ENCODE measurements around the gene POLRMT.
A peak's percentile ranks its signal among the peaks of the same experiment; 100 is the strongest.

The POLRMT gene

GRCh38 chr19:634975-635652, 1.8 kb upstream of the POLRMT start:
- no peak for ATAC-seq
- TF ChIP-seq, protein P1, sequence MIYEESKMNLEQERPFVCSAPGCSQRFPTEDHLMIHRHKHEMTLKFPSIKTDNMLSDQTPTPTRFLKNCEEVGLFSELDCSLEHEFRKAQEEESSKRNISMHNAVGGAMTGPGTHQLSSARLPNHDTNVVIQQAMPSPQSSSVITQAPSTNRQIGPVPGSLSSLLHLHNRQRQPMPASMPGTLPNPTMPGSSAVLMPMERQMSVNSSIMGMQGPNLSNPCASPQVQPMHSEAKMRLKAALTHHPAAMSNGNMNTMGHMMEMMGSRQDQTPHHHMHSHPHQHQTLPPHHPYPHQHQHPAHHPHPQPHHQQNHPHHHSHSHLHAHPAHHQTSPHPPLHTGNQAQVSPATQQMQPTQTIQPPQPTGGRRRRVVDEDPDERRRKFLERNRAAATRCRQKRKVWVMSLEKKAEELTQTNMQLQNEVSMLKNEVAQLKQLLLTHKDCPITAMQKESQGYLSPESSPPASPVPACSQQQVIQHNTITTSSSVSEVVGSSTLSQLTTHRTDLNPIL (CRISPR knock-in tag; IDR thresholded peaks at IDR 0.05; ENCODE audit: low read depth): no peak
- no peak for TF ChIP-seq BACH2 (CRISPR knock-in tag; IDR thresholded peaks at IDR 0.05; ENCODE audit: borderline replicate concordance)
- TF ChIP-seq, protein P2, sequence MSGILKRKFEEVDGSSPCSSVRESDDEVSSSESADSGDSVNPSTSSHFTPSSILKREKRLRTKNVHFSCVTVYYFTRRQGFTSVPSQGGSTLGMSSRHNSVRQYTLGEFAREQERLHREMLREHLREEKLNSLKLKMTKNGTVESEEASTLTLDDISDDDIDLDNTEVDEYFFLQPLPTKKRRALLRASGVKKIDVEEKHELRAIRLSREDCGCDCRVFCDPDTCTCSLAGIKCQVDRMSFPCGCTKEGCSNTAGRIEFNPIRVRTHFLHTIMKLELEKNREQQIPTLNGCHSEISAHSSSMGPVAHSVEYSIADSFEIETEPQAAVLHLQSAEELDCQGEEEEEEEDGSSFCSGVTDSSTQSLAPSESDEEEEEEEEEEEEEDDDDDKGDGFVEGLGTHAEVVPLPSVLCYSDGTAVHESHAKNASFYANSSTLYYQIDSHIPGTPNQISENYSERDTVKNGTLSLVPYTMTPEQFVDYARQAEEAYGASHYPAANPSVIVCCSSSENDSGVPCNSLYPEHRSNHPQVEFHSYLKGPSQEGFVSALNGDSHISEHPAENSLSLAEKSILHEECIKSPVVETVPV (CRISPR knock-in tag; IDR thresholded peaks at IDR 0.05): no peak
- TF ChIP-seq ARNTL (CRISPR knock-in tag; IDR thresholded peaks at IDR 0.05; ENCODE audit: borderline replicate concordance, low read depth): no peak
- no peak for TF ChIP-seq ZNF565 (CRISPR knock-in tag; conservative IDR thresholded peaks at IDR 0.05; ENCODE audit: low read depth)
- TF ChIP-seq CSDC2 (CRISPR knock-in tag; IDR thresholded peaks at IDR 0.05): no peak
- TF ChIP-seq PPARA (CRISPR knock-in tag; IDR thresholded peaks at IDR 0.05; ENCODE audit: borderline replicate concordance): no peak
- no peak for TF ChIP-seq GLIS3 (CRISPR knock-in tag; IDR thresholded peaks at IDR 0.05)
- TF ChIP-seq OSR1 (CRISPR knock-in tag; IDR thresholded peaks at IDR 0.05): no peak
- TF ChIP-seq ZC3H10 (CRISPR knock-in tag; IDR thresholded peaks at IDR 0.05): no peak
- TF ChIP-seq, protein P3, sequence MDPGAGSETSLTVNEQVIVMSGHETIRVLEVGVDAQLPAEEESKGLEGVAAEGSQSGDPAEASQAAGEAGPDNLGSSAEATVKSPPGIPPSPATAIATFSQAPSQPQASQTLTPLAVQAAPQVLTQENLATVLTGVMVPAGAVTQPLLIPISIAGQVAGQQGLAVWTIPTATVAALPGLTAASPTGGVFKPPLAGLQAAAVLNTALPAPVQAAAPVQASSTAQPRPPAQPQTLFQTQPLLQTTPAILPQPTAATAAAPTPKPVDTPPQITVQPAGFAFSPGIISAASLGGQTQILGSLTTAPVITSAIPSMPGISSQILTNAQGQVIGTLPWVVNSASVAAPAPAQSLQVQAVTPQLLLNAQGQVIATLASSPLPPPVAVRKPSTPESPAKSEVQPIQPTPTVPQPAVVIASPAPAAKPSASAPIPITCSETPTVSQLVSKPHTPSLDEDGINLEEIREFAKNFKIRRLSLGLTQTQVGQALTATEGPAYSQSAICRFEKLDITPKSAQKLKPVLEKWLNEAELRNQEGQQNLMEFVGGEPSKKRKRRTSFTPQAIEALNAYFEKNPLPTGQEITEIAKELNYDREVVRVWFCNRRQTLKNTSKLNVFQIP (CRISPR knock-in tag; IDR thresholded peaks at IDR 0.05; ENCODE audit: borderline replicate concordance, low read depth): no peak
- TF ChIP-seq RARB (CRISPR knock-in tag; IDR thresholded peaks at IDR 0.05): no peak
- TF ChIP-seq, protein P4, sequence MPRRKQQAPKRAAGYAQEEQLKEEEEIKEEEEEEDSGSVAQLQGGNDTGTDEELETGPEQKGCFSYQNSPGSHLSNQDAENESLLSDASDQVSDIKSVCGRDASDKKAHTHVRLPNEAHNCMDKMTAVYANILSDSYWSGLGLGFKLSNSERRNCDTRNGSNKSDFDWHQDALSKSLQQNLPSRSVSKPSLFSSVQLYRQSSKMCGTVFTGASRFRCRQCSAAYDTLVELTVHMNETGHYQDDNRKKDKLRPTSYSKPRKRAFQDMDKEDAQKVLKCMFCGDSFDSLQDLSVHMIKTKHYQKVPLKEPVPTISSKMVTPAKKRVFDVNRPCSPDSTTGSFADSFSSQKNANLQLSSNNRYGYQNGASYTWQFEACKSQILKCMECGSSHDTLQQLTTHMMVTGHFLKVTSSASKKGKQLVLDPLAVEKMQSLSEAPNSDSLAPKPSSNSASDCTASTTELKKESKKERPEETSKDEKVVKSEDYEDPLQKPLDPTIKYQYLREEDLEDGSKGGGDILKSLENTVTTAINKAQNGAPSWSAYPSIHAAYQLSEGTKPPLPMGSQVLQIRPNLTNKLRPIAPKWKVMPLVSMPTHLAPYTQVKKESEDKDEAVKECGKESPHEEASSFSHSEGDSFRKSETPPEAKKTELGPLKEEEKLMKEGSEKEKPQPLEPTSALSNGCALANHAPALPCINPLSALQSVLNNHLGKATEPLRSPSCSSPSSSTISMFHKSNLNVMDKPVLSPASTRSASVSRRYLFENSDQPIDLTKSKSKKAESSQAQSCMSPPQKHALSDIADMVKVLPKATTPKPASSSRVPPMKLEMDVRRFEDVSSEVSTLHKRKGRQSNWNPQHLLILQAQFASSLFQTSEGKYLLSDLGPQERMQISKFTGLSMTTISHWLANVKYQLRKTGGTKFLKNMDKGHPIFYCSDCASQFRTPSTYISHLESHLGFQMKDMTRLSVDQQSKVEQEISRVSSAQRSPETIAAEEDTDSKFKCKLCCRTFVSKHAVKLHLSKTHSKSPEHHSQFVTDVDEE (CRISPR knock-in tag; IDR thresholded peaks at IDR 0.05): no peak
- no peak for TF ChIP-seq ZFP30 (CRISPR knock-in tag; IDR thresholded peaks at IDR 0.05)
- TF ChIP-seq TOX (CRISPR knock-in tag; IDR thresholded peaks at IDR 0.05; ENCODE audit: borderline replicate concordance): no peak
- TF ChIP-seq, protein P5, sequence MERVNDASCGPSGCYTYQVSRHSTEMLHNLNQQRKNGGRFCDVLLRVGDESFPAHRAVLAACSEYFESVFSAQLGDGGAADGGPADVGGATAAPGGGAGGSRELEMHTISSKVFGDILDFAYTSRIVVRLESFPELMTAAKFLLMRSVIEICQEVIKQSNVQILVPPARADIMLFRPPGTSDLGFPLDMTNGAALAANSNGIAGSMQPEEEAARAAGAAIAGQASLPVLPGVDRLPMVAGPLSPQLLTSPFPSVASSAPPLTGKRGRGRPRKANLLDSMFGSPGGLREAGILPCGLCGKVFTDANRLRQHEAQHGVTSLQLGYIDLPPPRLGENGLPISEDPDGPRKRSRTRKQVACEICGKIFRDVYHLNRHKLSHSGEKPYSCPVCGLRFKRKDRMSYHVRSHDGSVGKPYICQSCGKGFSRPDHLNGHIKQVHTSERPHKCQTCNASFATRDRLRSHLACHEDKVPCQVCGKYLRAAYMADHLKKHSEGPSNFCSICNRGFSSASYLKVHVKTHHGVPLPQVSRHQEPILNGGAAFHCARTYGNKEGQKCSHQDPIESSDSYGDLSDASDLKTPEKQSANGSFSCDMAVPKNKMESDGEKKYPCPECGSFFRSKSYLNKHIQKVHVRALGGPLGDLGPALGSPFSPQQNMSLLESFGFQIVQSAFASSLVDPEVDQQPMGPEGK (CRISPR knock-in tag; IDR thresholded peaks at IDR 0.05; ENCODE audit: borderline replicate concordance): no peak
- no peak for TF ChIP-seq ZNF70 (CRISPR knock-in tag; IDR thresholded peaks at IDR 0.05)
- no peak for TF ChIP-seq SNAI2 (CRISPR knock-in tag; IDR thresholded peaks at IDR 0.05)
- TF ChIP-seq ESRRG (CRISPR knock-in tag; IDR thresholded peaks at IDR 0.05): no peak
- no peak for TF ChIP-seq ISL1 (CRISPR knock-in tag; IDR thresholded peaks at IDR 0.05)

GRCh38 chr19:633786-634639, 676 bp upstream of the POLRMT start:
- peak; percentile 14 for ATAC-seq
- TF ChIP-seq, protein P3 (CRISPR knock-in tag; IDR thresholded peaks at IDR 0.05; ENCODE audit: borderline replicate concordance, low read depth): no peak
- TF ChIP-seq ZFP3 (CRISPR knock-in tag; IDR thresholded peaks at IDR 0.05) (no peak), TCF4 (CRISPR knock-in tag; IDR thresholded peaks at IDR 0.05; ENCODE audit: borderline replicate concordance) (no peak), ZNF70 (CRISPR knock-in tag; IDR thresholded peaks at IDR 0.05) (no peak), ZNF8 (CRISPR knock-in tag; IDR thresholded peaks at IDR 0.05) (no peak), PPARA (CRISPR knock-in tag; IDR thresholded peaks at IDR 0.05; ENCODE audit: borderline replicate concordance) (no peak), ZFP30 (CRISPR knock-in tag; IDR thresholded peaks at IDR 0.05) (no peak), SNAI2 (CRISPR knock-in tag; IDR thresholded peaks at IDR 0.05) (no peak), OSR1 (CRISPR knock-in tag; IDR thresholded peaks at IDR 0.05) (no peak)

Data from SK-N-SH treated with all-trans-retinoic acid at 6 μM for 48 hours (cell line).